H1 (cell line): ENCODE measurements around the gene LIN54. TPM values are rescaled to one million over a fixed set of nuclear protein-coding genes. Genes with fewer than 3 reads are reported as not detected.

Experiments used
- ATF3 ChIP-seq: IDR thresholded peaks from 2 replicates; pipeline ENCODE4 v1.6.1; 2011; ENCODE audit warnings: low read depth, mild to moderate bottlenecking, low read length; ENCODE audit not compliant: insufficient read depth
- BCL11A ChIP-seq, 2 experiments: IDR thresholded peaks; one replicate each; pipeline ENCODE4 v1.6.1; 2011; ENCODE audit warnings: low read depth in 2 of 2, low read length in 2 of 2, mild to moderate bottlenecking in 2 of 2
- BRCA1 ChIP-seq: IDR thresholded peaks from 2 replicates; pipeline ENCODE4 v1.6.1; 2012; ENCODE audit warnings: low read depth, low read length, improper control_type of control experiment
- CHD2 ChIP-seq: IDR thresholded peaks from 2 replicates; pipeline ENCODE4 v1.6.1; 2012; ENCODE audit warnings: low read length, improper control_type of control experiment
- EP300 ChIP-seq, 2 experiments: IDR thresholded peaks; 1 replicate in 1 of 2; 2 replicates in 1 of 2; pipeline ENCODE4 v1.6.1; 2011 to 2012; ENCODE audit warnings: low read depth in 2 of 2, low read length in 2 of 2, mild to moderate bottlenecking in 2 of 2, borderline replicate concordance in 1 of 2, inconsistent platforms in 1 of 2, moderate library complexity in 1 of 2
- EZH2 ChIP-seq: fragments of 200-600 bp; sonication (generic); IDR thresholded peaks from 2 replicates; pipeline ENCODE4 v1.7.1; 2012; ENCODE audit warnings: low read depth, mild to moderate bottlenecking, moderate library complexity, low read length, inconsistent platforms; ENCODE audit not compliant: severe bottlenecking
- HDAC2 ChIP-seq, 2 experiments: fragments of 300-600 bp in 1 of 2; sonication (generic) in 1 of 2; IDR thresholded peaks; 2 replicates each; pipeline ENCODE4 v1.6.1; 2011 to 2012; ENCODE audit warnings: low read depth in 2 of 2, low read length in 2 of 2, mild to moderate bottlenecking in 2 of 2, moderate library complexity in 2 of 2, borderline replicate concordance in 1 of 2, inconsistent platforms in 1 of 2
- KDM4A ChIP-seq: IDR thresholded peaks from one replicate; pipeline ENCODE4 v1.7.1; 2012; ENCODE audit warnings: low read depth, mild to moderate bottlenecking, moderate library complexity, low read length, inconsistent platforms; ENCODE audit not compliant: severe bottlenecking
- NANOG ChIP-seq: IDR thresholded peaks from 2 replicates; pipeline ENCODE4 v1.6.1; 2011; ENCODE audit warnings: low read length, low read depth, mild to moderate bottlenecking, inconsistent platforms; ENCODE audit not compliant: insufficient read depth, poor library complexity, severe bottlenecking
- RBBP5 ChIP-seq: IDR thresholded peaks from 2 replicates; pipeline ENCODE4 v1.7.1; 2012; ENCODE audit warnings: low read depth, mild to moderate bottlenecking, inconsistent platforms, low read length, moderate library complexity, borderline replicate concordance
- RFX5 ChIP-seq: IDR thresholded peaks from 2 replicates; pipeline ENCODE4 v1.6.1; 2011; ENCODE audit warnings: low read depth, low read length, improper control_type of control experiment, borderline replicate concordance
- SAP30 ChIP-seq: fragments of 300-600 bp; sonication (generic); IDR thresholded peaks from 2 replicates; pipeline ENCODE4 v1.7.1; 2012; ENCODE audit warnings: low read length, moderate library complexity, mild to moderate bottlenecking, inconsistent platforms; ENCODE audit not compliant: insufficient read depth, insufficient replicate concordance
- SIX5 ChIP-seq: IDR thresholded peaks from 2 replicates; pipeline ENCODE4 v1.6.1; 2011; ENCODE audit warnings: mild to moderate bottlenecking, low read depth, low read length
- SP1 ChIP-seq: IDR thresholded peaks from 2 replicates; pipeline ENCODE4 v1.6.1; 2011; ENCODE audit warnings: low read depth, low read length
- SP4 ChIP-seq: IDR thresholded peaks from 2 replicates; pipeline ENCODE4 v1.6.1; 2012; ENCODE audit warnings: low read length, inconsistent platforms
- SUZ12 ChIP-seq: fragments of 200-600 bp; sonication (generic); IDR thresholded peaks from 2 replicates; pipeline ENCODE4 v1.6.1; 2012; ENCODE audit warnings: mild to moderate bottlenecking, inconsistent platforms, low read length, moderate library complexity, mixed read lengths
- TAF7 ChIP-seq: optimal IDR thresholded peaks from 2 replicates; pipeline ENCODE3; 2011; ENCODE audit warnings: low read depth, mild to moderate bottlenecking, inconsistent platforms, low read length, moderate library complexity, borderline replicate concordance
- TBP ChIP-seq: IDR thresholded peaks from 2 replicates; pipeline ENCODE4 v1.6.1; 2011; ENCODE audit warnings: low read depth, low read length, improper control_type of control experiment
- TCF12 ChIP-seq: IDR thresholded peaks from 2 replicates; pipeline ENCODE4 v1.6.1; 2011; ENCODE audit warnings: low read depth, mild to moderate bottlenecking, low read length
- TEAD4 ChIP-seq: IDR thresholded peaks from 2 replicates; pipeline ENCODE4 v1.6.1; 2012; ENCODE audit warnings: low read depth, low read length, inconsistent platforms, mixed read lengths
- USF2 ChIP-seq: IDR thresholded peaks from 2 replicates; pipeline ENCODE4 v1.6.1; 2011; ENCODE audit warnings: low read length, improper control_type of control experiment
- polyA plus RNA-seq, 7 experiments: library from polyadenylated mRNA; depleted of rRNA in 3 of 7; stranded (reverse) in 5 of 7; unstranded in 2 of 7; fragments of >200 nt in 5 of 7; fragments of 200-250 nt in 2 of 7; gene quantifications; 1 replicate in 5 of 7; 2 replicates in 1 of 7; 4 replicates in 1 of 7; pipeline versions ENCODE4 v1.2.1 to v1.2.3, GENCODE V29; 2011 to 2013; ENCODE audit warnings: missing spikeins in 2 of 7, mixed read lengths in 2 of 7
- total RNA-seq: library from RNA; stranded (reverse); fragmentation: NEBNext Ultra II Directional; extraction: Animal tissue kit (Norgen Biotek cat#: 25700); gene quantifications from 2 replicates; pipeline ENCODE4 v1.2.1, GENCODE V29; 2021

LIN54 gene
- total and polyA plus RNA-seq, 2 of the 8 experiments (the other 6 are each of a cell fraction or from before 2014, with no cell fraction given), result 5.7 to 11.1 TPM

GRCh38 chr4:83034630-83035494 lies 24.2 kb upstream of the LIN54 start, which contains the start of gene COPS4 (continued):
- TF ChIP-seq TCF12 (0 out of 2 replicates have a peak, but pooled peaks have one; percentile 16), TEAD4 (no peak), NANOG (no peak), KDM4A (peak; percentile 52), RFX5 (no peak), ATF3 (no peak), SAP30 (peak; percentile 81), EP300 (IDR thresholded peaks at IDR 0.05; ENCODE audit: borderline replicate concordance in 1 of 2, low read depth in 2 of 2, low read length in 2 of 2) (peak in 1 of 2 experiments; percentile 63; a peak in 1 of 3 replicates), SIX5 (0 out of 2 replicates have a peak, but pooled peaks have one; percentile 14), SP1 (peak; percentile 96), RBBP5 (0 out of 2 replicates have a peak, but pooled peaks have one; percentile 26), BRCA1 (no peak), USF2 (no peak), TAF7 (peak; percentile 87), SUZ12 (no peak), BCL11A (IDR thresholded peaks at IDR 0.05; ENCODE audit: low read depth in 2 of 2, low read length in 2 of 2) (no peak), HDAC2 (IDR thresholded peaks at IDR 0.05; ENCODE audit: borderline replicate concordance in 1 of 2, low read depth in 2 of 2, low read length in 2 of 2) (0 out of 4 replicates have a peak, but pooled peaks of 1 of the 2 experiments have one; percentile 34), SP4 (peak; percentile 71; the same call in 1 of the 2 replicates), EZH2 (no peak), CHD2 (no peak), TBP (peak; percentile 94)
